Smooth muscle cell (in vitro differentiated cells): ENCODE measurements around the gene CTXND2. TPM values are rescaled to one million over a fixed set of nuclear protein-coding genes. Genes with fewer than 3 reads are reported as not detected.
"Not testable (repeated sequence)": the region's sequence is repeated elsewhere in the genome, so short reads cannot be mapped to it uniquely, and the experiment has no call there.

Experiments used
- DNase-seq: peaks from one replicate; lab custom pipeline; 2025; ENCODE audit not compliant: unreplicated experiment; lab: John Stamatoyannopoulos, UW
- H2AFZ ChIP-seq: fragments of 200-600 bp; sonication (generic); 2 replicates; pipeline ENCODE4 v1.6.0; 2016; ENCODE audit warnings: antibody characterized with exemption, low read depth, mild to moderate bottlenecking
- H3F3A ChIP-seq: fragments of 200-600 bp; sonication (generic); 2 replicates; pipeline ENCODE4 v1.6.0; 2017; ENCODE audit warnings: antibody characterized with exemption, low read depth
- H3K27ac ChIP-seq: fragments of 200-600 bp; sonication (generic); 2 replicates; pipeline ENCODE4 v1.5.1; 2016; ENCODE audit warnings: low read depth, mild to moderate bottlenecking
- H3K27me3 ChIP-seq: fragments of 200-600 bp; sonication (generic); 2 replicates; pipeline ENCODE4 v1.6.1; 2016; ENCODE audit warnings: low read depth, mild to moderate bottlenecking
- H3K36me3 ChIP-seq: fragments of 200-600 bp; sonication (generic); 2 replicates; pipeline ENCODE4 v1.5.1; 2016; ENCODE audit warnings: low read depth
- H3K4me1 ChIP-seq: fragments of 200-600 bp; sonication (generic); 2 replicates; pipeline ENCODE4 v1.5.1; 2016; ENCODE audit warnings: low read depth
- H3K4me2 ChIP-seq: fragments of 200-600 bp; sonication (generic); 2 replicates; pipeline ENCODE4 v1.6.0; 2016; ENCODE audit warnings: mild to moderate bottlenecking
- H3K4me3 ChIP-seq: fragments of 200-600 bp; sonication (generic); 2 replicates; pipeline ENCODE4 v1.5.1; 2016; ENCODE audit warnings: mild to moderate bottlenecking
- H3K79me2 ChIP-seq: fragments of 200-600 bp; sonication (generic); 2 replicates; pipeline ENCODE4 v1.6.0; 2016; ENCODE audit warnings: low read depth, mild to moderate bottlenecking
- H3K9ac ChIP-seq: fragments of 200-600 bp; sonication (generic); 2 replicates; pipeline ENCODE4 v1.6.0; 2016; ENCODE audit warnings: low read depth
- H3K9me3 ChIP-seq: fragments of 200-600 bp; sonication (generic); replicated peaks from 2 replicates; pipeline ENCODE4 v1.5.1; 2016; ENCODE audit warnings: low read depth
- H4K20me1 ChIP-seq: fragments of 200-600 bp; sonication (generic); 2 replicates; pipeline ENCODE4 v1.6.0; 2016; ENCODE audit warnings: low read depth
- WGBS: methylation state at CpG from one replicate; pipeline ENCODE4 v1.1.7; 2016; ENCODE audit warnings: low lambda C conversion rate; 5-methylcytosine and 5-hydroxymethylcytosine counted together
- polyA plus RNA-seq: library from polyadenylated mRNA; unstranded; fragments of >200 nt; fragmentation: Nextera tagmentation; extraction: Ambion mirVana; gene quantifications from 2 replicates; pipeline ENCODE4 v1.2.1, GENCODE V29; 2016
- total RNA-seq: library from RNA; depleted of rRNA; stranded (reverse); fragments of >200 nt; gene quantifications from 2 replicates; pipeline ENCODE4 v1.2.3, GENCODE V29; 2014
- TF ChIP-seq, protein P1 (sequence below): fragments of 200-600 bp; sonication (generic); IDR thresholded peaks from 2 replicates; pipeline ENCODE4 v1.5.1; 2017; ENCODE audit warnings: borderline replicate concordance, mild to moderate bottlenecking, antibody characterized with exemption; ENCODE audit not compliant: insufficient read depth, poor library complexity, severe bottlenecking

CTXND2 gene
- total and polyA plus RNA-seq, 2 experiments from 2014 or later, result not detected

DNA sequence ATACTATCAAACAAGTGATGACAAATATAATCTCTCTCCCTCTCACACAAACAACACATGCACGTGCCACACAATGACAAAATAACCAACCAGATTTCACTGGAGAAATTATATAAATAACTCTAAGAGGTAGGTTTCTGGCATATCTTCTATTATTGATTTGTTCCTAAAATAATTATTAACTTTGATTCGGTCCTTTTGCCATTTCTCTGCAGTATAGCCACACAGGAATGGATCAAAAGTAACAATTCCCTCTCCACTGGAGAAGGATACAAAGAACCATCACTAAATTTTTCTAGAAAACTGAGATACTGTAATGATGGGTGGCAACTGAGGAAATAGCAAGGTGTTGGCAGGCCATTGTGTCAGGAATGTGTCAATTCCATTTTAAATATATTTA lies 44.0 kb upstream of the CTXND2 start:
- no peak overlapping the region for H3K4me2 ChIP-seq
- TF ChIP-seq, protein P1, sequence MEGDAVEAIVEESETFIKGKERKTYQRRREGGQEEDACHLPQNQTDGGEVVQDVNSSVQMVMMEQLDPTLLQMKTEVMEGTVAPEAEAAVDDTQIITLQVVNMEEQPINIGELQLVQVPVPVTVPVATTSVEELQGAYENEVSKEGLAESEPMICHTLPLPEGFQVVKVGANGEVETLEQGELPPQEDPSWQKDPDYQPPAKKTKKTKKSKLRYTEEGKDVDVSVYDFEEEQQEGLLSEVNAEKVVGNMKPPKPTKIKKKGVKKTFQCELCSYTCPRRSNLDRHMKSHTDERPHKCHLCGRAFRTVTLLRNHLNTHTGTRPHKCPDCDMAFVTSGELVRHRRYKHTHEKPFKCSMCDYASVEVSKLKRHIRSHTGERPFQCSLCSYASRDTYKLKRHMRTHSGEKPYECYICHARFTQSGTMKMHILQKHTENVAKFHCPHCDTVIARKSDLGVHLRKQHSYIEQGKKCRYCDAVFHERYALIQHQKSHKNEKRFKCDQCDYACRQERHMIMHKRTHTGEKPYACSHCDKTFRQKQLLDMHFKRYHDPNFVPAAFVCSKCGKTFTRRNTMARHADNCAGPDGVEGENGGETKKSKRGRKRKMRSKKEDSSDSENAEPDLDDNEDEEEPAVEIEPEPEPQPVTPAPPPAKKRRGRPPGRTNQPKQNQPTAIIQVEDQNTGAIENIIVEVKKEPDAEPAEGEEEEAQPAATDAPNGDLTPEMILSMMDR, result no peak
- peaks cover 9% of the 10 kb centered on the region for H4K20me1 ChIP-seq
- no peak overlapping the region for H3K9ac ChIP-seq
- 92% methylated on average over 2 of the region's 2 CpGs for WGBS
- H3K4me3 ChIP-seq, result no peak overlapping the region
- H3F3A ChIP-seq, result no peaks in the 10 kb centered on the region
- no peaks in the 10 kb centered on the region for H3K27me3 ChIP-seq
- H2AFZ ChIP-seq, result no peak overlapping the region
- H3K4me1 ChIP-seq, result no peaks in the 10 kb centered on the region
- H3K79me2 ChIP-seq, result no peaks in the 10 kb centered on the region
- peaks cover 15% of the 10 kb centered on the region for H3K36me3 ChIP-seq
- no peak for DNase-seq
- no peaks in the 10 kb centered on the region for H3K9me3 ChIP-seq
- H3K27ac ChIP-seq, result no peak overlapping the region

DNA sequence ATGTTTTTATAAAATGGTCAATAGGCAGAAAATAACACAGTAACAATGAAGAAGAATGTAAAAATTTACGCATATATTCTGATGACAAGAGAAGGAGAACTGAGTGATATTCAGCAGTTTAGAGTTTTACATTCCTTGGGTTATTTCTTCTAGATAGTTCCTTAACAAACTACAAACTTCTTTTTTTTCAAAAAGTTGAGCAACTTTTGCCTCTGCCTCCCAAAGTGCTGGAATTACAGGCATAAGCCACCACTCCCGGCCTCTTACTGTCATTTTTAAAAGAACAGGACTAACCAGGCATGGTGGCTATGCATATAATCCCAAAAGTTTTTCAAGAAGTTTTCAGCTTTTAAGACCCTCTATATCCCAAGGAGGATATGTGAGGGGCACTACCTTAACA lies 43.5 kb upstream of the CTXND2 start:
- Histone ChIP-seq H4K20me1 (peaks cover 9% of the 10 kb centered on the region), H3K4me1 (no peaks in the 10 kb centered on the region), H3K4me3 (no peak overlapping the region), H3K27ac (no peak overlapping the region), H3K36me3 (peaks cover 15% of the 10 kb centered on the region), H3K79me2 (no peaks in the 10 kb centered on the region), H3K27me3 (no peaks in the 10 kb centered on the region), H2AFZ (no peak overlapping the region), H3K9ac (no peak overlapping the region), H3K9me3 (no peaks in the 10 kb centered on the region), H3K4me2 (no peak overlapping the region), H3F3A (no peaks in the 10 kb centered on the region)
- 78% methylated on average over 2 of the region's 2 CpGs for WGBS
- TF ChIP-seq, protein P1, result no peak
- no peak for DNase-seq

DNA sequence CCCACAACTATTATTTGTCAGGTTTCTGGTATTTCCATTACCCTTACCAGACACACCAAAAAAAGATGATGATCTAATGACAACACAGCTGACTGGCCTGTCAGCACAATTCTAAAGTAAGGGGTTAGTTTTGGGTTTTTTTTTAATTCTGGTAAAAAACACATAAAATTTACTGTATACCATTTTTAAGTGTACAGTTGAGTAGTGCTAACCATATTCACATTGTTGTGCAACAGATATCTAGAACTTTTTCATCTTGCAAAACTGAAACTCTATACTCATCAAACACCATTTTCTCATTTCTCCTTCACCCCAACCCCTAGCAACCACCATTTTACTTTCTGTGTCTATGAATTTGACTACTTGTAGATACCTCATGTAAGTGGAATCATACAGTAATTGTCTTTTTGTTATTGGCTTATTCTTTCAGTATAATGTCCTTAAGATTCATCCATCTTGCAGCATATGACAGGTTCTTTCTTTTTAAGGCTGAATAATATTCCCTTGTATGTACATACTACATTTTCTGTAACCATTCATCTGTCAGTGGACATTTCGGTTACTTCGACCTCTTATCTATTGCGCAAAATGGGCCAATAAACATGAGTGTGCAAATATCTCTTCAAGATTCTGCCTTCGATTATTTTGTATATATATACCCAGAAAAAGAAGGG lies 40.3 kb upstream of the CTXND2 start:
- peaks cover 8% of the 10 kb centered on the region for H3K36me3 ChIP-seq
- 98% methylated on average over 4 of the region's 4 CpGs for WGBS
- no peaks in the 10 kb centered on the region for H3K4me1 ChIP-seq
- TF ChIP-seq, protein P1, result no peak
- no peak overlapping the region for H3K4me3 ChIP-seq
- no peaks in the 10 kb centered on the region for H3K27me3 ChIP-seq
- H2AFZ ChIP-seq, result no peak overlapping the region
- H3K79me2 ChIP-seq, result no peaks in the 10 kb centered on the region
- no peaks in the 10 kb centered on the region for H3F3A ChIP-seq
- H3K9me3 ChIP-seq, result no peaks in the 10 kb centered on the region
- no peak overlapping the region for H3K9ac ChIP-seq
- H3K27ac ChIP-seq, result no peak overlapping the region
- H4K20me1 ChIP-seq, result peaks cover 9% of the 10 kb centered on the region
- no peak overlapping the region for H3K4me2 ChIP-seq
- DNase-seq, result no peak

DNA sequence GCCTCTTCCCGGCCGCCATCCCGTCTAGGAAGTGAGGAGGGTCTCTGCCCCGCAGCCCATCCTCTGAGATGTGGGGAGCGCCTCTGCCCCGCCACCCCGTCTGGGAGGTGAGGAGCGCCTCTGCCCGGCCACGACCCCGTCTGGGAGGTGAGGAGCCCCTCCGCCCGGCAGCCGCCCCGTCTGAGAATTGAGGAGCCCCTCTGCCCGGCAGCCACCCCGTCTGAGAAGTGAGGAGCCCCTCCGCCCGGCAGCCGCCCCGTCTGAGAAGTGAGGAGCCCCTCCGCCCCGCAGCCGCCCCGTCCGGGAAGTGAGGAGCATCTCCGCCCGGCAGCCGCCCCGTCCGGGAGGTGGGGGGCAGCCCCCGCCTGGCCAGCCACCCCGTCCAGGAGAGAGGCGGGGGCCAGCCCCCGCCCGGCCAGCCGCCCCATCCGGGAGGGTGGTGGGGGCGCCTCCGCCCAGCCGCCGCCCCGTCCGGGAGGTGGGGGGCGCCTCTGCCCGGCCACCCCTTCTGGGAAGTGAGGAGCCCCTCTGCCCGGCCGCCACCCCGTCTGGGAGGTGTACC lies 36.1 kb upstream of the CTXND2 start:
- H2AFZ ChIP-seq, H3K27ac ChIP-seq, H3K4me3 ChIP-seq, H3K27me3 ChIP-seq, H3F3A ChIP-seq, H3K36me3 ChIP-seq, H3K4me2 ChIP-seq, H3K9me3 ChIP-seq, H4K20me1 ChIP-seq, H3K4me1 ChIP-seq, DNase-seq, H3K9ac ChIP-seq: not testable (repeated sequence)
- peaks cover 12% of the 10 kb centered on the region for H3K79me2 ChIP-seq
- 98% methylated on average over 13 of the region's 49 CpGs for WGBS

DNA sequence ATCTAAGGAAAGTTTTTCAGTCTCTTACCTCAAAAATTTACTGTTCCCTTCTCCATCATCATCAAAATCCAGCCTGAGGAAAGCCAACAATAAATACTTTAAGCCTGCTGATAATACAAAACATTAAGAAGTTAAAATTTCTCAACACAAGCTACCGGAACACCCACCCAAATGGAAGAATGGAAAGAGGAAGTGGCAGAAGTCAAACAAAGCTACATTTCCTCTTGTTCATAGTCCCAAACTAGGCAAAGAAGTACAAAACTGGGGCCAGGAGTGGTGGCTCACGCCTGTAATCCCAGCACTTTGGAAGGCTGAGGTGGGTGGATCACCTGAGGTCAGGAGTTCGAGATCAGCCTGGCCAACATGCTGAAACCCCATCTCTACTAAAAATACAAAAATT lies 34.2 kb upstream of the CTXND2 start:
- H3K4me1 ChIP-seq, H3K9me3 ChIP-seq, DNase-seq, H3F3A ChIP-seq, H3K27me3 ChIP-seq, H4K20me1 ChIP-seq, H2AFZ ChIP-seq, H3K36me3 ChIP-seq, H3K4me2 ChIP-seq, H3K4me3 ChIP-seq, H3K27ac ChIP-seq, H3K9ac ChIP-seq: not testable (repeated sequence)
- H3K79me2 ChIP-seq, result peaks cover 22% of the 10 kb centered on the region
- over 99% methylated on average over 3 of the region's 3 CpGs for WGBS
